HG02678 (cell line): ENCODE data around the gene EPS8.
A peak's percentile ranks its signal among the peaks of the same experiment; 100 is the strongest.

ENCODE experiments used
- ATAC-seq: cut with Tn5 transposase; IDR thresholded peaks from one replicate; pipeline ENCODE4 v1.9.1; 2021; ENCODE audit warnings: mild to moderate bottlenecking, moderate library complexity; ENCODE audit not compliant: unreplicated experiment

EPS8 gene

GRCh38 chr12:15698377-15698871 is 90.8 kb downstream of the EPS8 start:
- no peak for ATAC-seq

GRCh38 chr12:15697201-15697600 is 92.0 kb downstream of the EPS8 start:
- no peak for ATAC-seq

- ATAC-seq, result no peak
Measured at GRCh38 chr12:15693228-15693911, 95.8 kb downstream of the EPS8 start.

- ATAC-seq, result no peak
Measured at GRCh38 chr12:15691388-15691787, 97.8 kb downstream of the EPS8 start.

- ATAC-seq, result no peak
Measured at GRCh38 chr12:15690320-15690719, 98.9 kb downstream of the EPS8 start.

- ATAC-seq, result no peak
Measured at GRCh38 chr12:15689751-15690191, 99.4 kb downstream of the EPS8 start.

- peak; percentile 50 for ATAC-seq
Measured at GRCh38 chr12:15688838-15689625, 100.2 kb downstream of the EPS8 start.

- ATAC-seq, result no peak
Measured at GRCh38 chr12:15688202-15688736, 100.9 kb downstream of the EPS8 start.

- ATAC-seq, result no peak
Measured at GRCh38 chr12:15687583-15687982, 101.6 kb downstream of the EPS8 start.

GRCh38 chr12:15684896-15685658 is 104.1 kb downstream of the EPS8 start:
- ATAC-seq, result no peak

- ATAC-seq, result no peak
Measured at GRCh38 chr12:15682826-15683225, 106.4 kb downstream of the EPS8 start.

GRCh38 chr12:15679151-15679550 is 110.0 kb downstream of the EPS8 start:
- ATAC-seq, result no peak

- no peak for ATAC-seq
Measured at GRCh38 chr12:15677726-15678201, 111.4 kb downstream of the EPS8 start.

- no peak for ATAC-seq
Measured at GRCh38 chr12:15677228-15677627, 112.0 kb downstream of the EPS8 start.

- ATAC-seq, result no peak
Measured at GRCh38 chr12:15672671-15673270, 116.4 kb downstream of the EPS8 start.

- ATAC-seq, result no peak
Measured at GRCh38 chr12:15670756-15671155, 118.4 kb downstream of the EPS8 start.

GRCh38 chr12:15669256-15669948 is 119.8 kb downstream of the EPS8 start:
- no peak for ATAC-seq

- no peak for ATAC-seq
Measured at GRCh38 chr12:15664491-15664890, 124.7 kb downstream of the EPS8 start.

- ATAC-seq, result no peak
Measured at GRCh38 chr12:15662983-15663659, 126.1 kb downstream of the EPS8 start.
